ENCODE measurements around the gene SS18L1. TPM values are rescaled to one million over a fixed set of nuclear protein-coding genes. Genes with fewer than 3 reads are reported as not detected.

Gene SS18L1
- total and polyA plus RNA-seq, 10 donors: 6.7 to 18.6 (median 13.9) TPM

- H3K4me1 ChIP-seq: peaks cover 3 to 45% (median 27%) of the 10 kb centered on the region in 6 donors
- H3K36me3 ChIP-seq: peaks cover 0 to 100% (median 76%) of the 10 kb centered on the region in 6 donors
- intact Hi-C loops (cut with DNase I; ENCODE audit: low total_unique reads): no loop called here
- H3K27me3 ChIP-seq (replicated peaks in 1 of 7): no peaks in the 10 kb centered on the region
- WGBS, 5 donors: 96 to 98% (median 97%) methylated on average over 16 to 18 of the region's 18 CpGs
- H3K27ac ChIP-seq: no peak overlapping the region
- H3K9me3 ChIP-seq: no peaks in the 10 kb centered on the region
- TF ChIP-seq POLR2AphosphoS5 (IDR thresholded peaks at IDR 0.05) (no peak), CTCF (IDR thresholded peaks at IDR 0.05 in 8 of 11, conservative IDR thresholded peaks at IDR 0.05 in 3 of 11) (no peak), POLR2A (IDR thresholded peaks at IDR 0.05) (no peak)
- DNase-seq: peak; percentile 50
- no peak overlapping the region for H3K4me3 ChIP-seq
Observed at GRCh38 chr20:62198931-62199330, 55.4 kb downstream of the SS18L1 start.

- Histone ChIP-seq H3K4me3 (no peak overlapping the region), H3K27me3 (replicated peaks in 1 of 7) (no peaks in the 10 kb centered on the region), H3K9me3 (no peaks in the 10 kb centered on the region), H3K27ac (peak overlapping the region in 1 of 8 donors; percentile 56), H3K36me3 (peaks cover 0 to 90% (median 71%) of the 10 kb centered on the region in 6 donors), H3K4me1 (peaks cover 3 to 36% (median 27%) of the 10 kb centered on the region in 6 donors)
- 95 to 97% (median 95%) methylated on average over 25 to 38 of the region's 38 CpGs for WGBS, 5 donors
- intact Hi-C loops (cut with DNase I; ENCODE audit: low total_unique reads): no loop called here
- no peak for TF ChIP-seq CTCF (IDR thresholded peaks at IDR 0.05 in 8 of 11, conservative IDR thresholded peaks at IDR 0.05 in 3 of 11)
- no peak for TF ChIP-seq POLR2AphosphoS5 (IDR thresholded peaks at IDR 0.05)
- TF ChIP-seq POLR2A (IDR thresholded peaks at IDR 0.05): no peak
- DNase-seq: peak; percentile 56
Observed at GRCh38 chr20:62200491-62201172, 57.1 kb downstream of the SS18L1 start.

- intact Hi-C loops (cut with DNase I; ENCODE audit: low total_unique reads): no loop called here
- Histone ChIP-seq H3K4me3 (peak overlapping the region in 1 of 8 donors; percentile 36), H3K36me3 (peaks cover 0 to 90% (median 63%) of the 10 kb centered on the region in 6 donors), H3K4me1 (peaks cover 3 to 36% (median 27%) of the 10 kb centered on the region in 6 donors), H3K9me3 (no peaks in the 10 kb centered on the region), H3K27ac (peak overlapping the region in 3 of 8 donors; percentile 11 to 56 (median 17)), H3K27me3 (replicated peaks in 1 of 7) (no peaks in the 10 kb centered on the region)
- 65 to 88% (median 71%) methylated on average over 25 to 38 of the region's 38 CpGs for WGBS, 5 donors
- TF ChIP-seq POLR2AphosphoS5 (IDR thresholded peaks at IDR 0.05) (peak; percentile 71 to 80 (median 73)), CTCF (IDR thresholded peaks at IDR 0.05 in 8 of 11, conservative IDR thresholded peaks at IDR 0.05 in 3 of 11) (no peak)
- peak; percentile 85 for DNase-seq
Observed at GRCh38 chr20:62201173-62202082, 57.9 kb downstream of the SS18L1 start.

- TF ChIP-seq POLR2A (IDR thresholded peaks at IDR 0.05) (no peak), CTCF (IDR thresholded peaks at IDR 0.05 in 8 of 11, conservative IDR thresholded peaks at IDR 0.05 in 3 of 11) (no peak), POLR2AphosphoS5 (IDR thresholded peaks at IDR 0.05) (no peak)
- H3K36me3 ChIP-seq: peaks cover 0 to 86% (median 58%) of the 10 kb centered on the region in 6 donors
- peak; percentile 65 for DNase-seq
- peak overlapping the region in 1 of 8 donors; percentile 36 for H3K4me3 ChIP-seq
- H3K27ac ChIP-seq: peak overlapping the region in 3 of 8 donors; percentile 11 to 56 (median 17)
- peaks cover 3 to 36% (median 27%) of the 10 kb centered on the region in 6 donors for H3K4me1 ChIP-seq
- WGBS, 5 donors: 51 to 75% (median 61%) methylated on average over 2 to 5 of the region's 5 CpGs
- no peaks in the 10 kb centered on the region for H3K27me3 ChIP-seq (replicated peaks in 1 of 7)
- intact Hi-C loops (cut with DNase I; ENCODE audit: low total_unique reads): no loop called here
- no peaks in the 10 kb centered on the region for H3K9me3 ChIP-seq
Observed at GRCh38 chr20:62202083-62202395, 58.5 kb downstream of the SS18L1 start.

All from spleen (tissue), 11 donors.